Stimulated activated CD8-positive, alpha-beta memory T cell treated with anti-CD3 and anti-CD28 coated beads, Interleukin-7, amount 100 ng/mL, for 48 hours (primary cell): ENCODE data around the gene PAIP2.
"Not testable (repeated sequence)": the region's sequence is repeated elsewhere in the genome, so short reads cannot be mapped to it uniquely, and the experiment has no call there.

Source experiments
- DNase-seq, 2 donors: peaks; one replicate each; pipeline ENCODE4 v3.0.0-alpha.2; 2020; ENCODE audit warnings: low read depth in 1 of 2; ENCODE audit errors: extremely low read depth in 1 of 2

The PAIP2 gene

DNA sequence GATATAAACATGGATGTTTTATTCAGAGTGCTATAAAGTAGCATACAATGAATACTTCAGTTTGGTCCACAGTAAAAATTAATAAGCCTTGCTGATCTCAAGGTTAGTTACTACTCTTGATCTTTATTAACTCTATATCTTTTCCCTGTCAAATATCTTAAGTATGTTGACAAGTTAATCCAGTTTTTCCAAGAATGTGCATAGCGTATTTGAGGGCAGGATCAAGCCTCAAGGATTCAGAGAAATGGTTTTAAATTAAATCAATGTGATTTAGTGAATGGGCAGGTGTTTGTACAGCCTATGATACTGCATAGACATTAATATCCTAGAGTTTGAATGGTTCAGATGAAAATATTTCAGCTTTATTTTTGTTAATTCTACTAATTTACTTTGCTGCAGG, 27.4 kb upstream of the PAIP2 start:
- no peak for DNase-seq

DNA sequence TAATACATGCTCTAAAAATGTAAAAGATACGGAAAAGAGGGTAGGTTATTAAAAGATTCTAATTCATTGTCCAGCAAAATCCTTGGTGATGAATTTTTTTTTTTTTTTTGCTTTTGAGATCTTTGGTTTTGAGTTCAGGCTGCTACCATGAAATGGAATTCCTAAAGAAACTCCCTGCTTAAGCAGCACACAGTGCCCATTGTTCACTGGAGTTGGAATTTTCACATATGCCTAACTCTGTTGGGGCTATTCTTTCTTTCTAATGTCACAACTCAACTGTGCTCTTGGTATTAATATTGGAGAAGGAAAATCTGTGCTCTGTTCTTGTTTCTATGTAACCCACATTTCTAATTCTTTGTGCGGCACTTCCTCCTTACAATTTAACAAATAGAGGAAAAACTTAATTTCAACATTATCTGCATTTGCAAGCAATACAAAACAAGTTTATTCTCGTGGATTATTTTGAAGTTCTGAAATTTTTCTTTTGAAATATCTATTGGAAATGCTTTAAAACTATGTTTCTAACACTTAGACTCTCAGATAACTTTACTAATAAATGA, 26.5 kb upstream of the PAIP2 start:
- no peak for DNase-seq

GRCh38 chr5:139335811-139336210, 5.8 kb upstream of the PAIP2 start:
- DNase-seq: no peak

- no peak for DNase-seq
Observed at GRCh38 chr5:139340051-139340450, 1.6 kb upstream of the PAIP2 start.

DNA sequence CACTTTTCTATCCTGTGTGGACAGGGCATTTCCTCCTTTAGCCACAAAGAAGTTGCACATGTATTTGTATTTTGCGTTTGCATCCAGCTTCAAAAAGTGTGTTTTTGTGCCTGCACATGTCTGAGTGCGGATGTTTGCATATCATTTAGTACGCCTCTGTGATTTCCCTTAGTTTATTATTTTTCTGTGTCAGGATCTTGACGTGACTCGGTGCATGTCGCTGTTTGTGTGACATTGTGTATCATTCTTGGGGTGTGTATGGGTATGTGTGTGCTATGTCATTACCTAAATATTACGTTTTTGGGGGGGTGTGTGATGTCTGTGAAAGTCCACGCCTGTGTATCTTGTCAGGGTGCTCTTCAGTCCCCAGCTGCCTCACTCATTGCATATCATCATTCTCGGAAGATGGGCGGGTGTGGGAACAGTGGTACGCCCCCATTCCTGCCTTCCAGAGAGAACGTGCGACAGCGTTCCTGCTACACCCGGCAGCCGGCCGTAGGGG, 416 bp upstream of the PAIP2 start:
- no peak for DNase-seq

DNA sequence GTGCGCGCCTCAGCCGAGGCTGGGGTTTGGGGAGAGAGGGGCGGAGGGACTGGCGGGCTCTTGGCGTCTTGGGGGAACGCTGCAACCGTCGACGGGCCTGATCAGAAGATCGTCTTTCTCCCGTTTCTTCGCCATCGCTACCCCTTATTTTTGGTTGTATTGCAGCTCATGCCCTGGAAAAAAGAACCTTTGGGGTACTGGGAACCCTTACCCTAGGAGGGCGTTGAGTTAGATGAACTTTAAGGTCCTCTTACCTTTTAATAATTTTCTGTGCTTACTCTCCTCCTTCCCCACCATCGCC, 719 bp downstream of the PAIP2 start:
- no peak for DNase-seq

DNA sequence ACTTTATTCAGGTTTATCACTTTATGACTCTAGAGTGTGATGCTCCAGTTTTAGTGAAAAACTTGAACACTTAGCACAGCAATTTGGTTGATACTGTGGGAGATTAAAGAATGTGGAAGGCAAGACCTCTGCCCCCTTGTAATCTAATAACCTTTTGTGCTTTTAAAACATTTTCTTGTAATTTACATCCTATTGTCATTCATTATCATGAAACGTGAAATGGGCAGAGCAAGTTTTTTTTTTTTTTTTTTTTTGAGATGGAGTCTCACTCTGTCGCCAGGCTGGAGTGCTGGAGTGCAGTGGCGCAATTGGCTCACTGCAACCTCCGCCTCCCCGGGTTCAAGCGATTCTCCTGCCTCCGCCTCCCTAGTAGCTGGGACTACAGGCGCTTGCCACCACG, 1.8 kb downstream of the PAIP2 start:
- no peak for DNase-seq

DNA sequence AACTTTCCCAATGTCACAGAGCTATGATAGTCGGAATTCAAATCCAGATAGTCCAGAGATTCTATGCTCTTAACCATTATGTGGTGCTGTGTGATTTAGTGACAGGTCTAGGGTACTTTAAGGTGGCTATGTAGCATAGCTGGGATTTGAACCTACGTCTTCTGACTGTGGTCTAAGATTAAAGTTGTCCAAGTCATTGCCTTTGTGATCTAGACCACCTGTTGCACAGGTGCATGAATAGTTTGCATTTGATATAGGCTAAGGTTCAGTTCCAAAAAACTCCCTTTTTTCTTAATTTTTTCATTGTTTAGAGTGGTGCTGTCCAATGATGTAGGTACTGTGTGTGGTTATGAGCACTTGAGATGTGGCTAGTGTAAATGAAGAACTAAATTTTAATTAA, 2.5 kb downstream of the PAIP2 start:
- no peak for DNase-seq

DNA sequence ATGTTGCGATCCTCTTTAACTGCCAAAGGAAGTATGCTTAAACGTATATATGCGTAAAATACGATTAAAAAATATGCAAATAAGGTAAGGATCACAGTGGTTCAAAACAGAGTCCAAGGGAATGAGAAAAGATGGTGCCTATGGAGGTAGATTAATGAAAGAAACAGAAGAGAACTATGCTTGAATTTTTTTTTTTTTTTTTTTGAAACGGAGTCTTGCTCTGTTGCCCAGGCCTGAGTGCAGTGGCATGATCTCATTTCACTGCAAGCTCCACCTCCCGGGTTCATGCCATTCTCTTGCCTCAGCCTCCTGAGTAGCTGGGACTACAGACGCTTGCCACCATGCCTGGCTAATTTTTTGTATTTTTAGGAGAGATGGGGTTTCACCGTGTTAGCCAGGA, 3.8 kb downstream of the PAIP2 start:
- DNase-seq: not testable (repeated sequence)

DNA sequence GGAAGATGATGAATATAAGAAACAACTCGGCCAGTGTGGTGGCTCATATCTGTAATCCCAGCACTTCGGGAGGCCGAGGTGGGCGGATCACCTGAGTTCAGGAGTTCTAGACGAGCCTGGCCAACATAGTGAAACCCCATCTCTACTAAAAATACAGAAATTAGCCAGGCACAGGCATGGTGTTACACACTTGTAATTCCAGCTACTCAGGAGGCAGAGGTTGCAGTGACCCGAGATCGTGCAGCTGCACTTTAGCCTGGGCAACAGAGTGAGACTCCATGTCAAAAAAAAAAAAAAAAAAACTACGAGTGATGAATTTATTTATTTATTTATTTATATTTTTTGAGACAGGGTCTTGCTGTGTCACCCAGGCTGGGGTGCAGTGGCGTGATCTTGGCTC, 6.2 kb downstream of the PAIP2 start:
- DNase-seq: not testable (repeated sequence)

GRCh38 chr5:139354186-139354585, 12.5 kb downstream of the PAIP2 start:
- DNase-seq: no peak

DNA sequence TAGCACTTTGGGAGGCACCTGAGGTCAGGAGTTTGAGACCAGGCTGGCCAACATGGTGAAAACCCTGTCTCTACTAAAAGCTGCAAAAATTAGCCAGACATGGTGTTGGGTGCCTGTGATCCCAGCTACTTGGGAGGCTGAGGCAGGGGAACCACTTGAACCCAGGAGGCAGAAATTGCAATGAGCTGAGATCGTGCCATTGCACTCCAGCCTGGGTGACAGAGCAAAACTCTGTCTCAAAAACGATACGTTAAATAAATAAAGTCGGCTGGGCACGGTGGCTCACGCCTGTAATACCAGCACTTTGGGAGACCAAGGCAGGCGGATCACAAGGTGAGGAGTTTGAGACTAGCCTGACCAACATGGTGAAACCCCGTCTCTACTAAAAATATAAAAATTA, 14.2 kb downstream of the PAIP2 start:
- DNase-seq: not testable (repeated sequence)

GRCh38 chr5:139358064-139358463, 16.4 kb downstream of the PAIP2 start:
- DNase-seq: no peak

GRCh38 chr5:139360384-139360783, 18.7 kb downstream of the PAIP2 start:
- no peak for DNase-seq

- DNase-seq: no peak
Observed at GRCh38 chr5:139361835-139362429, 20.3 kb downstream of the PAIP2 start.

GRCh38 chr5:139363937-139364336, 22.3 kb downstream of the PAIP2 start:
- no peak for DNase-seq

- DNase-seq: no peak
Observed at GRCh38 chr5:139364466-139364865, 22.8 kb downstream of the PAIP2 start.

GRCh38 chr5:139368613-139369012, 27.0 kb downstream of the PAIP2 start:
- no peak for DNase-seq

- DNase-seq: no peak
Observed at GRCh38 chr5:139369181-139369580, 27.5 kb downstream of the PAIP2 start.

GRCh38 chr5:139371482-139372435, 30.1 kb downstream of the PAIP2 start:
- no peak for DNase-seq

GRCh38 chr5:139374909-139375308, 33.3 kb downstream of the PAIP2 start:
- no peak for DNase-seq

GRCh38 chr5:139376364-139376763, 34.7 kb downstream of the PAIP2 start:
- no peak for DNase-seq
